Erythroblast (primary cell): ENCODE measurements around the gene IQCK.

Experiments
- GATA1 ChIP-seq: IDR thresholded peaks from 2 replicates; pipeline ENCODE4 v1.6.1; 2011; ENCODE audit warnings: low read depth, mild to moderate bottlenecking, control low read depth, low read length, moderate library complexity
- POLR2A ChIP-seq: IDR thresholded peaks from 2 replicates; pipeline ENCODE4 v1.6.1; 2011; ENCODE audit warnings: mild to moderate bottlenecking, low read length

- TF ChIP-seq POLR2A (no peak), GATA1 (no peak)
Observed at GRCh38 chr16:19824216-19824615, 106.1 kb downstream of the IQCK start.
